ENCODE data around the gene ARHGDIB. TPM values are rescaled to one million over a fixed set of nuclear protein-coding genes. Genes with fewer than 3 reads are reported as not detected.

Gene ARHGDIB
- total RNA-seq, 2 donors from 2014 or later: 40.2 to 65.9 TPM

- intact Hi-C loops (cut with DNase I): loop anchor here (5.0 kb wide), 1 partner anchor 44 kb away; no protein-coding TSS in a partner anchor
- H3K36me3 ChIP-seq: no peaks in the 10 kb centered on the region
- no peak for DNase-seq (ENCODE audit: low spot score)
- no peaks in the 10 kb centered on the region for H3K4me1 ChIP-seq (replicated peaks)
- WGBS: 30% methylated on average over 3 of the region's 3 CpGs
- H3K27me3 ChIP-seq (replicated peaks; ENCODE audit: insufficient read depth): no peaks in the 10 kb centered on the region
- TF ChIP-seq POLR2A (IDR thresholded peaks at IDR 0.05) (no peak), POLR2AphosphoS5 (IDR thresholded peaks at IDR 0.05) (peak; percentile 51)
- TF ChIP-seq, protein P1, sequence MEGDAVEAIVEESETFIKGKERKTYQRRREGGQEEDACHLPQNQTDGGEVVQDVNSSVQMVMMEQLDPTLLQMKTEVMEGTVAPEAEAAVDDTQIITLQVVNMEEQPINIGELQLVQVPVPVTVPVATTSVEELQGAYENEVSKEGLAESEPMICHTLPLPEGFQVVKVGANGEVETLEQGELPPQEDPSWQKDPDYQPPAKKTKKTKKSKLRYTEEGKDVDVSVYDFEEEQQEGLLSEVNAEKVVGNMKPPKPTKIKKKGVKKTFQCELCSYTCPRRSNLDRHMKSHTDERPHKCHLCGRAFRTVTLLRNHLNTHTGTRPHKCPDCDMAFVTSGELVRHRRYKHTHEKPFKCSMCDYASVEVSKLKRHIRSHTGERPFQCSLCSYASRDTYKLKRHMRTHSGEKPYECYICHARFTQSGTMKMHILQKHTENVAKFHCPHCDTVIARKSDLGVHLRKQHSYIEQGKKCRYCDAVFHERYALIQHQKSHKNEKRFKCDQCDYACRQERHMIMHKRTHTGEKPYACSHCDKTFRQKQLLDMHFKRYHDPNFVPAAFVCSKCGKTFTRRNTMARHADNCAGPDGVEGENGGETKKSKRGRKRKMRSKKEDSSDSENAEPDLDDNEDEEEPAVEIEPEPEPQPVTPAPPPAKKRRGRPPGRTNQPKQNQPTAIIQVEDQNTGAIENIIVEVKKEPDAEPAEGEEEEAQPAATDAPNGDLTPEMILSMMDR (IDR thresholded peaks at IDR 0.05): no peak
- peak overlapping the region; percentile 52 to 55 for H3K27ac ChIP-seq
- no peaks in the 10 kb centered on the region for H3K9me3 ChIP-seq
- no peak overlapping the region for H3K4me3 ChIP-seq
Measured at GRCh38 chr12:14948672-14949071, 12.7 kb downstream of the ARHGDIB start.

DNA sequence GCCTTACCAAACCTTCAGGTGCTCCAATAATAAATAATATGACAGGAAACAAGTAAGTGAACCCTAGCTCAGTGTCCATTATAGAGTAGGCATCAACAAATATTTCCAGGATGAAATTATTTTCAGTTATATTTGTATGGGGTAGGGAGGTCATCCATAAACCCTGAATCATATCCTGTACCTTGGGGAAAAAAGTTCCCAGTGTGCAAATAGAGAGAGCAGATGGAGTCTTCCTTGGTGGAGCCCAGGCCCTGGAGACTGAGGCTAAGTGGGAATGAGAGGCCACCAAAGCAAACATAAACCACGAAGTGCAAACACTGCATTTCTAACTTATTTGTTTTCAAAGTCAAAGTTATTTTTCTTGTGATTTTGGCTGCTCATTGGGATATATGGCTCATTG lies 14.5 kb downstream of the ARHGDIB start:
- H3K27ac ChIP-seq: no peak overlapping the region
- H3K27me3 ChIP-seq (replicated peaks; ENCODE audit: insufficient read depth): no peaks in the 10 kb centered on the region
- H3K4me3 ChIP-seq: no peak overlapping the region
- H3K9me3 ChIP-seq: no peaks in the 10 kb centered on the region
- intact Hi-C loops (cut with DNase I): loop anchor here (5.0 kb wide), 1 partner anchor 45 kb away; no protein-coding TSS in a partner anchor
- WGBS: 83% methylated on average over 1 of the region's 1 CpG
- no peak for TF ChIP-seq POLR2A (IDR thresholded peaks at IDR 0.05)
- no peak for TF ChIP-seq POLR2AphosphoS5 (IDR thresholded peaks at IDR 0.05)
- TF ChIP-seq, protein P1 (IDR thresholded peaks at IDR 0.05): no peak
- DNase-seq (ENCODE audit: low spot score): no peak
- no peaks in the 10 kb centered on the region for H3K4me1 ChIP-seq (replicated peaks)
- H3K36me3 ChIP-seq: no peaks in the 10 kb centered on the region

DNA sequence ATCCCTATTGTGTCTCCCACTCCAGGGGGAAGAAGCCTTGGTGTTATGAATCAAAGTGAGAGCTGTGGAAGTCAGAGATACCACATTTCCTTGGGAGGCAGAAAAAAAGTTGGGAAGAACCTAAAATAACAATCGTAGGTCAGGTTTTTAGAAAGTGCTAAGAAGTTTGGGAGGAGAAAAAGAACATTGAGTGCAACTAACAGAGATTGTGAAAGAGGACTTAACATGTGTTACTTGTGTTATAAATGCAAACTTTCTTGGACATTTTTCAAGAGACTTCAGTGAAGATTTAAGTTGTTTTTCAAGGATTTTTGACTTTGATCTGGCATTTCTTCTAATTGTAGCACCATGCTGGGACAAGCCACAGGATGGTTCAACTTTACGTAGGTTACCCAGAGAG lies 15.2 kb downstream of the ARHGDIB start:
- H3K27ac ChIP-seq: no peak overlapping the region

DNA sequence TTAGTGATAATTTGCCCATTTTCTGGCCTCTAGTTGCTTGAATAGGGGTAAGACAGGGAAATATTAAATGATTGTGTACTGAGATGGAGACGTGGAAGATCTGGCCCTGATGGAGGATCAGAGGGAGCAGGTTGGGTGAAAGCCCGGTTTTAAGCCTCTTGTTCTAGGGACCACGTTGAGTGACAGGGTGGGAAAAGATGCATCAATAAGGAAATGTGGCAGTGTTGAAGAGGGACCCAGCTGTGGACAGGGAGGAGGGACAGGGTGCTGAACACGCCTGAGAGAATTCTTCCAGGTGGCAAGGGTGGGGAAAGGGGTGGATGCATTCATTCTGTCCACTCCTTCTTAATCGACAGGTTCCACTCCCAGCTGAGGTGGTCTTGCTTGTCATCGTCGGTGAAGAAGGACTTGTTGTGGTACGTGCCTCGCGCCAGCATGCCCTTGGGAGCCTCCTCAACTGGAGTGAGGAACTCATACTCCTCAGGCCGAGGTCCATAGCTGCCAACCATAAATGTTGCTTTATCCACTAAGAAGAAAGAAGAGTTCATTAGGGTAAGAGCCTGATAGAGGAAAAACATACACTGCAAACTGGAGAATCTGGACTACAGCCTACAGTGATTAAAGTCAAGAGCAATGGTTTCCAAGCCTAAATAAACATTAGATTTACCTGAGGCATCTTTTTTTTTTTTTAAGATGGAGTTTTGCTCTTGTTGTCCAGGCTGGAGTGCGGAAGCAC lies 19.0 kb downstream of the ARHGDIB start:
- TF ChIP-seq, protein P1 (IDR thresholded peaks at IDR 0.05): no peak
- TF ChIP-seq POLR2A (IDR thresholded peaks at IDR 0.05): no peak
- Histone ChIP-seq H3K27ac (no peak overlapping the region), H3K27me3 (replicated peaks; ENCODE audit: insufficient read depth) (no peaks in the 10 kb centered on the region), H3K4me3 (no peak overlapping the region), H3K36me3 (no peaks in the 10 kb centered on the region), H3K4me1 (replicated peaks) (no peaks in the 10 kb centered on the region), H3K9me3 (no peaks in the 10 kb centered on the region)
- intact Hi-C loops (cut with DNase I): no loop called here
- 90% methylated on average over 12 of the region's 12 CpGs for WGBS
- no peak for DNase-seq (ENCODE audit: low spot score)

More for the DNA sequence above, 15.2 kb downstream of the ARHGDIB start:
- no peak for TF ChIP-seq POLR2A (IDR thresholded peaks at IDR 0.05)
- no peak for TF ChIP-seq POLR2AphosphoS5 (IDR thresholded peaks at IDR 0.05)
- TF ChIP-seq, protein P1 (IDR thresholded peaks at IDR 0.05): no peak
- Histone ChIP-seq H3K36me3 (no peaks in the 10 kb centered on the region), H3K9me3 (no peaks in the 10 kb centered on the region), H3K4me3 (no peak overlapping the region), H3K27me3 (replicated peaks; ENCODE audit: insufficient read depth) (no peaks in the 10 kb centered on the region), H3K4me1 (replicated peaks) (no peaks in the 10 kb centered on the region)
- WGBS: 78% methylated on average over 2 of the region's 2 CpGs
- DNase-seq (ENCODE audit: low spot score): no peak
- intact Hi-C loops (cut with DNase I): loop anchor here (5.0 kb wide), 1 partner anchor 46 kb away; no protein-coding TSS in a partner anchor

DNA sequence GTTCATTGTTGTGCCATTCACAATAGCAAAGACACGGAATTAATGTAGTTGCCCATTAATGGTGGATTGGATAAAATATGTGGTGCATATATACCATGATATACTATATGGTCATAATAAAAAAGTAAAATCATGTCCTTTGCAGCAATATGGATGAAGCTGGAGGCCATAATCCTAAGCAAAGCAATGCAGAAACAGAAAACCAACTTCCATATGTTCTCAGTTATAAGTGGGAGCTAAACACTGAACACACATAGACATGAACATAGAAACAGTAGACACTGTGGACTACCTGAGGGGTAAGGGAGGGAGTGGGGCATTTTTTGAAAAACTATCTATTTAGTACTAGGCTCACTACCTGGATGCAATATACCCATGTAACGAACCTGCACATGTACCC lies 20.0 kb downstream of the ARHGDIB start:
- DNase-seq (ENCODE audit: low spot score): no peak
- no peaks in the 10 kb centered on the region for H3K36me3 ChIP-seq
- no peaks in the 10 kb centered on the region for H3K27me3 ChIP-seq (replicated peaks; ENCODE audit: insufficient read depth)
- H3K9me3 ChIP-seq: no peaks in the 10 kb centered on the region
- TF ChIP-seq, protein P1 (IDR thresholded peaks at IDR 0.05): no peak
- TF ChIP-seq POLR2A (IDR thresholded peaks at IDR 0.05): no peak
- no peak for TF ChIP-seq POLR2AphosphoS5 (IDR thresholded peaks at IDR 0.05)
- H3K27ac ChIP-seq: no peak overlapping the region
- 97% methylated on average over 2 of the region's 2 CpGs for WGBS
- H3K4me3 ChIP-seq: no peak overlapping the region
- intact Hi-C loops (cut with DNase I): no loop called here
- no peaks in the 10 kb centered on the region for H3K4me1 ChIP-seq (replicated peaks)
